Measurements from ENCODE around the gene PKDREJ. TPM values are rescaled to one million over a fixed set of nuclear protein-coding genes. Genes with fewer than 3 reads are reported as not detected.

The PKDREJ gene
- polyA plus RNA-seq, 1 of the 3 experiments (the other 2 are of a cell fraction): not detected

DNA sequence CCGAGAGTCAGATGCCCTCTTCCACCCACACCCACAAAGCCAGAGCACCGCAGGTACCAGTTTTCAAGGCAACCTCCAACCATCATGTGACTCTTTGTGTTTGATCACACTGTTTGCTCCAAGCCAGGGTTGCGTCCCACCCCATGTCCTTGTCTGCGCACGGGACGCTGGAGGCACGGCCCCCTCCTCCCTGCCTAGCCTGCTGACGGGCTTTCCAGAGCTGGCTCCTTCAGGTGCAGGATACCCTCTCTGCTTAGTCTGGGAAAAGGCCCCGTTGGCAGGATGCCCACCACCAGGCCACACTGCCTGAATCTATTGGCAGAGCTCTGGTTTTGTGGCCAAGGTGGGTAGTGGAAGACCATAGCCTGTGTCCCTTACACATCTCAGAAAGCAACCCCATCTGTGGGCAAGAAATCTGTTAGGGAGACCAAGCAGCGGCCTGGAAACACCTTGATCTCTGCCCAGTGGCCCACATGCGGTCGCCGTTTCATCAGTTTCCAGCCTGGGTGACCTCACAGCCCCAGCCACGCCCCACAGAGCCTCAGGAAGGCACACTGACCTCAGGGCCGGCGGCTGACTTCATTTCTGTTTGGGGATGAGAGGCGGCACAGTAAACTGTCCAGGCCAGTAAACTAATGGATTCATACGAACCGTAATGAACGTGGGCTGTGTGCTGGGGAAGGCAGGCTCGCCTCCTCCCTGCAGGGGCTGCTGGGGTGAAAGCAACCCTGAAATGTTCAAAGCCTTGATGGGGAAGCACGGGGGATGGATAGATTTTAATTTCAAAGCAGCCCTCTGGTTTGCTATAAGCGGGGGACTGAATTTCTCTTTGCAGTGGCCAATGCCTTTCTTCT lies 38.9 kb downstream of the PKDREJ start:
- Histone ChIP-seq H3K79me2 (ENCODE audit: insufficient read depth) (no peaks in the 10 kb centered on the region), H4K20me1 (ENCODE audit: insufficient read depth) (no peaks in the 10 kb centered on the region), H3K27me3 (ENCODE audit: insufficient read depth) (no peaks in the 10 kb centered on the region), H3K4me2 (no peak overlapping the region), H3K4me3 (ENCODE audit: low read depth in 2 of 2, low read length in 1 of 2) (no peak overlapping the region), H3F3A (replicated peaks; ENCODE audit: insufficient read depth) (no peaks in the 10 kb centered on the region), H3K27ac (ENCODE audit: low read depth in 2 of 2, low read length in 1 of 2) (no peak overlapping the region), H3K9me3 (no peaks in the 10 kb centered on the region), H3K9me2 (no peaks in the 10 kb centered on the region), H3K4me1 (ENCODE audit: control insufficient read depth in 1 of 2, insufficient read depth in 2 of 2, low read depth in 1 of 2, low read length in 1 of 2) (peaks cover 0 to 2% of the 10 kb centered on the region in 2 experiments; a peak in 1 of 4 replicates), H3K36me3 (replicated peaks in 1 of 2; ENCODE audit: control insufficient read depth in 1 of 2, insufficient read depth in 2 of 2, low read length in 1 of 2) (peaks cover 10 to 14% of the 10 kb centered on the region in 2 experiments), H3K9ac (no peak overlapping the region), H2AFZ (ENCODE audit: low read depth) (no peak overlapping the region)
- POLR2A ChIA-PET: no interaction called here
- DNase-seq: no peak
- TF ChIP-seq SIN3A (IDR thresholded peaks at IDR 0.05; ENCODE audit: borderline replicate concordance, low read depth, low read length): no peak
- TF ChIP-seq, protein P1, sequence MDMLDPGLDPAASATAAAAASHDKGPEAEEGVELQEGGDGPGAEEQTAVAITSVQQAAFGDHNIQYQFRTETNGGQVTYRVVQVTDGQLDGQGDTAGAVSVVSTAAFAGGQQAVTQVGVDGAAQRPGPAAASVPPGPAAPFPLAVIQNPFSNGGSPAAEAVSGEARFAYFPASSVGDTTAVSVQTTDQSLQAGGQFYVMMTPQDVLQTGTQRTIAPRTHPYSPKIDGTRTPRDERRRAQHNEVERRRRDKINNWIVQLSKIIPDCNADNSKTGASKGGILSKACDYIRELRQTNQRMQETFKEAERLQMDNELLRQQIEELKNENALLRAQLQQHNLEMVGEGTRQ (IDR thresholded peaks at IDR 0.05; ENCODE audit: borderline replicate concordance, low read depth, low read length): no peak
- TF ChIP-seq PBX3 (IDR thresholded peaks at IDR 0.05): no peak
- TF ChIP-seq, protein P2, sequence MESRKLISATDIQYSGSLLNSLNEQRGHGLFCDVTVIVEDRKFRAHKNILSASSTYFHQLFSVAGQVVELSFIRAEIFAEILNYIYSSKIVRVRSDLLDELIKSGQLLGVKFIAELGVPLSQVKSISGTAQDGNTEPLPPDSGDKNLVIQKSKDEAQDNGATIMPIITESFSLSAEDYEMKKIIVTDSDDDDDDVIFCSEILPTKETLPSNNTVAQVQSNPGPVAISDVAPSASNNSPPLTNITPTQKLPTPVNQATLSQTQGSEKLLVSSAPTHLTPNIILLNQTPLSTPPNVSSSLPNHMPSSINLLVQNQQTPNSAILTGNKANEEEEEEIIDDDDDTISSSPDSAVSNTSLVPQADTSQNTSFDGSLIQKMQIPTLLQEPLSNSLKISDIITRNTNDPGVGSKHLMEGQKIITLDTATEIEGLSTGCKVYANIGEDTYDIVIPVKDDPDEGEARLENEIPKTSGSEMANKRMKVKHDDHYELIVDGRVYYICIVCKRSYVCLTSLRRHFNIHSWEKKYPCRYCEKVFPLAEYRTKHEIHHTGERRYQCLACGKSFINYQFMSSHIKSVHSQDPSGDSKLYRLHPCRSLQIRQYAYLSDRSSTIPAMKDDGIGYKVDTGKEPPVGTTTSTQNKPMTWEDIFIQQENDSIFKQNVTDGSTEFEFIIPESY (IDR thresholded peaks at IDR 0.05; ENCODE audit: borderline replicate concordance, low read depth): no peak
- no peak for TF ChIP-seq JUND (IDR thresholded peaks at IDR 0.05)
- TF ChIP-seq NFIC (IDR thresholded peaks at IDR 0.05; ENCODE audit: borderline replicate concordance): no peak
- TF ChIP-seq IRF3 (IDR thresholded peaks at IDR 0.05; ENCODE audit: low read depth, low read length): no peak
- no peak for TF ChIP-seq CHD2 (IDR thresholded peaks at IDR 0.05; ENCODE audit: low read length, partially characterized antibody)
- no peak for TF ChIP-seq FOXM1 (IDR thresholded peaks at IDR 0.05; ENCODE audit: low read depth)
- no peak for TF ChIP-seq ELF1 (IDR thresholded peaks at IDR 0.05)
- TF ChIP-seq TAF1 (IDR thresholded peaks at IDR 0.05; ENCODE audit: borderline replicate concordance, low read depth, low read length): no peak
- TF ChIP-seq, protein P3, sequence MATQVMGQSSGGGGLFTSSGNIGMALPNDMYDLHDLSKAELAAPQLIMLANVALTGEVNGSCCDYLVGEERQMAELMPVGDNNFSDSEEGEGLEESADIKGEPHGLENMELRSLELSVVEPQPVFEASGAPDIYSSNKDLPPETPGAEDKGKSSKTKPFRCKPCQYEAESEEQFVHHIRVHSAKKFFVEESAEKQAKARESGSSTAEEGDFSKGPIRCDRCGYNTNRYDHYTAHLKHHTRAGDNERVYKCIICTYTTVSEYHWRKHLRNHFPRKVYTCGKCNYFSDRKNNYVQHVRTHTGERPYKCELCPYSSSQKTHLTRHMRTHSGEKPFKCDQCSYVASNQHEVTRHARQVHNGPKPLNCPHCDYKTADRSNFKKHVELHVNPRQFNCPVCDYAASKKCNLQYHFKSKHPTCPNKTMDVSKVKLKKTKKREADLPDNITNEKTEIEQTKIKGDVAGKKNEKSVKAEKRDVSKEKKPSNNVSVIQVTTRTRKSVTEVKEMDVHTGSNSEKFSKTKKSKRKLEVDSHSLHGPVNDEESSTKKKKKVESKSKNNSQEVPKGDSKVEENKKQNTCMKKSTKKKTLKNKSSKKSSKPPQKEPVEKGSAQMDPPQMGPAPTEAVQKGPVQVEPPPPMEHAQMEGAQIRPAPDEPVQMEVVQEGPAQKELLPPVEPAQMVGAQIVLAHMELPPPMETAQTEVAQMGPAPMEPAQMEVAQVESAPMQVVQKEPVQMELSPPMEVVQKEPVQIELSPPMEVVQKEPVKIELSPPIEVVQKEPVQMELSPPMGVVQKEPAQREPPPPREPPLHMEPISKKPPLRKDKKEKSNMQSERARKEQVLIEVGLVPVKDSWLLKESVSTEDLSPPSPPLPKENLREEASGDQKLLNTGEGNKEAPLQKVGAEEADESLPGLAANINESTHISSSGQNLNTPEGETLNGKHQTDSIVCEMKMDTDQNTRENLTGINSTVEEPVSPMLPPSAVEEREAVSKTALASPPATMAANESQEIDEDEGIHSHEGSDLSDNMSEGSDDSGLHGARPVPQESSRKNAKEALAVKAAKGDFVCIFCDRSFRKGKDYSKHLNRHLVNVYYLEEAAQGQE (IDR thresholded peaks at IDR 0.05; ENCODE audit: low read depth, low read length): no peak
- no peak for TF ChIP-seq GABPA (IDR thresholded peaks at IDR 0.05; ENCODE audit: low read depth)
- no peak for TF ChIP-seq TCF12 (IDR thresholded peaks at IDR 0.05)
- TF ChIP-seq FOSL2 (IDR thresholded peaks at IDR 0.05; ENCODE audit: borderline replicate concordance, low read depth): no peak
- 96% methylated on average over 22 of the region's 23 CpGs for WGBS (ENCODE audit: low lambda C conversion rate)
- CTCF ChIA-PET: no interaction called here
